Naive thymus-derived CD4-positive, alpha-beta T cell (primary cell): ENCODE data around the gene CCDC39. TPM values are rescaled to one million over a fixed set of nuclear protein-coding genes. Genes with fewer than 3 reads are reported as not detected.

Source experiments
- ATAC-seq: fragments of 150-1000 bp; cut with Tn5 transposase; 2 replicates; pipeline ENCODE4 v1.10.0; 2021; ENCODE audit warnings: mild to moderate bottlenecking, moderate library complexity
- CTCF ChIA-PET: fragments of 350-600 bp; sonication (Branson Sonifier 250); formaldehyde crosslinking; loops from one replicate; lab custom pipeline; 2021; ENCODE audit warnings: antibody characterized with exemption; lab: Charles Lee
- POLR2A ChIA-PET: fragments of 350-600 bp; sonication (Branson Sonifier 250); formaldehyde crosslinking; loops from one replicate; lab custom pipeline; 2021; ENCODE audit warnings: antibody characterized with exemption, inconsistent platforms; lab: Charles Lee
- DNase-seq, 9 donors: peaks; one replicate each; pipeline versions ENCODE4 v3.0.0 to v3.0.0-alpha.2; 2020 to 2022; ENCODE audit warnings: mixed read lengths in 1 of 9
- H3K27ac ChIP-seq: one replicate; pipeline ENCODE4 v1.7.0; 2013; ENCODE audit warnings: mild to moderate bottlenecking, low read depth, low read length, moderate library complexity
- H3K27me3 ChIP-seq, 2 donors: one replicate each; pipeline ENCODE4 v1.7.0; 2013; ENCODE audit warnings: low read length in 2 of 2, mild to moderate bottlenecking in 2 of 2, moderate library complexity in 2 of 2; ENCODE audit not compliant: control insufficient read depth in 2 of 2, insufficient read depth in 2 of 2
- H3K36me3 ChIP-seq, 3 experiments: 1 replicate in 2 of 3; 2 replicates in 1 of 3; pipeline ENCODE4 v1.7.0; 2013; ENCODE audit warnings: low read length in 3 of 3, mild to moderate bottlenecking in 3 of 3, moderate library complexity in 1 of 3; ENCODE audit not compliant: insufficient read depth in 3 of 3, control insufficient read depth in 2 of 3
- H3K4me1 ChIP-seq, 2 donors: one replicate each; pipeline ENCODE4 v1.7.0; 2013; ENCODE audit warnings: low read length in 2 of 2, mild to moderate bottlenecking in 2 of 2, moderate library complexity in 1 of 2; ENCODE audit not compliant: control insufficient read depth in 2 of 2, insufficient read depth in 2 of 2
- H3K4me3 ChIP-seq: 2 replicates; pipeline ENCODE4 v1.7.0; 2013; ENCODE audit warnings: mild to moderate bottlenecking, low read length
- H3K9me3 ChIP-seq, 3 experiments: 1 replicate in 2 of 3; 2 replicates in 1 of 3; pipeline ENCODE4 v1.7.0; 2013; ENCODE audit warnings: low read length in 3 of 3; ENCODE audit not compliant: control insufficient read depth in 2 of 3
- H3K27ac Mint-ChIP-seq, 9 donors: one replicate each; pipeline ENCODE4 v1.8.0; 2020 to 2022; ENCODE audit warnings: mixed read lengths in 9 of 9, mild to moderate bottlenecking in 8 of 9, moderate library complexity in 5 of 9, inconsistent platforms in 2 of 9
- H3K27me3 Mint-ChIP-seq, 5 donors: one replicate each; pipeline ENCODE4 v1.8.0; 2021 to 2022; ENCODE audit warnings: mixed read lengths in 5 of 5, mild to moderate bottlenecking in 1 of 5
- H3K36me3 Mint-ChIP-seq, 5 donors: one replicate each; pipeline ENCODE4 v1.8.0; 2020 to 2022; ENCODE audit warnings: mixed read lengths in 5 of 5, mild to moderate bottlenecking in 3 of 5, inconsistent platforms in 1 of 5
- H3K4me1 Mint-ChIP-seq, 7 donors: one replicate each; pipeline ENCODE4 v1.8.0; 2020 to 2022; ENCODE audit warnings: mixed read lengths in 7 of 7, mild to moderate bottlenecking in 3 of 7, inconsistent platforms in 1 of 7
- H3K4me3 Mint-ChIP-seq, 10 donors: one replicate each; pipeline ENCODE4 v1.8.0; 2020 to 2022; ENCODE audit warnings: mild to moderate bottlenecking in 10 of 10, mixed read lengths in 10 of 10, moderate library complexity in 6 of 10, inconsistent platforms in 2 of 10
- H3K9me3 Mint-ChIP-seq, 11 donors: one replicate each; pipeline ENCODE4 v1.8.0; 2020 to 2022; ENCODE audit warnings: mixed read lengths in 11 of 11, mild to moderate bottlenecking in 4 of 11, inconsistent platforms in 1 of 11, moderate library complexity in 1 of 11
- intact Hi-C, 2 donors: fragments of 100-400 bp; cut with micrococcal nuclease; formaldehyde crosslinking; loops; one replicate each; pipeline ENCODE4 v1.15.1; 2023
- polyA plus RNA-seq, 2 donors: library from polyadenylated mRNA; unstranded; fragments of 300-500 nt; fragmentation: Illumina TruSeq; gene quantifications; one replicate each; pipeline ENCODE4 v1.2.3, GENCODE V29; 2021
- total RNA-seq, 6 experiments: library from RNA in 5 of 6; stranded (reverse) in 5 of 6; gene quantifications; 1 replicate in 5 of 6; 2 replicates in 1 of 6; pipeline ENCODE4 v1.2.3 and lab custom pipeline; 2021 to 2026

Gene CCDC39
- total and polyA plus RNA-seq, 7 experiments from 2014 or later = not detected

- Histone ChIP-seq H3K4me3 (no peak overlapping the region), H3K27me3 (peaks cover 0 to 3% of the 10 kb centered on the region in 2 donors), H3K36me3 (no peaks in the 10 kb centered on the region), H3K9me3 (no peaks in the 10 kb centered on the region), H3K27ac (no peak overlapping the region), H3K4me1 (no peaks in the 10 kb centered on the region)
- Mint-ChIP-seq H3K4me1 (no peaks in the 10 kb centered on the region), H3K36me3 (no peaks in the 10 kb centered on the region), H3K4me3 (no peak overlapping the region), H3K27me3 (peaks cover 6 to 52% (median 44%) of the 10 kb centered on the region in 5 donors), H3K27ac (no peak overlapping the region), H3K9me3 (peaks cover 0 to 9% (median 0%) of the 10 kb centered on the region in 11 donors)
- DNase-seq (no peak), ATAC-seq (no peak)
- intact Hi-C loops = no loop called here
- ChIA-PET CTCF (no interaction called here), POLR2A (no interaction called here)
Observed at GRCh38 chr3:180698760-180699270, 19.5 kb upstream of the CCDC39 start.

GRCh38 chr3:180694321-180694720 lies 15.0 kb upstream of the CCDC39 start:
- Mint-ChIP-seq H3K9me3 (peaks cover 0 to 3% (median 0%) of the 10 kb centered on the region in 11 donors), H3K4me1 (no peaks in the 10 kb centered on the region), H3K27ac (no peak overlapping the region), H3K27me3 (peaks cover 6 to 40% (median 31%) of the 10 kb centered on the region in 5 donors), H3K4me3 (no peak overlapping the region), H3K36me3 (no peaks in the 10 kb centered on the region)
- CTCF ChIA-PET = no interaction called here
- intact Hi-C loops = no loop called here
- H3K27me3 ChIP-seq = peaks cover 0 to 6% of the 10 kb centered on the region in 2 donors
- ATAC-seq (no peak), DNase-seq (no peak)
- no peaks in the 10 kb centered on the region for H3K36me3 ChIP-seq
- no peak overlapping the region for H3K27ac ChIP-seq
- no peaks in the 10 kb centered on the region for H3K9me3 ChIP-seq
- POLR2A ChIA-PET = no interaction called here
- no peak overlapping the region for H3K4me3 ChIP-seq
- no peaks in the 10 kb centered on the region for H3K4me1 ChIP-seq

GRCh38 chr3:180693656-180694055 lies 14.4 kb upstream of the CCDC39 start:
- peaks cover 5 to 41% (median 31%) of the 10 kb centered on the region in 5 donors for H3K27me3 Mint-ChIP-seq
- H3K9me3 ChIP-seq = no peaks in the 10 kb centered on the region
- intact Hi-C loops = no loop called here
- no peaks in the 10 kb centered on the region for H3K36me3 Mint-ChIP-seq
- ATAC-seq = no peak
- H3K27ac Mint-ChIP-seq = no peak overlapping the region
- H3K9me3 Mint-ChIP-seq = peaks cover 0 to 2% (median 0%) of the 10 kb centered on the region in 11 donors
- no peaks in the 10 kb centered on the region for H3K4me1 ChIP-seq
- peaks cover 0 to 6% of the 10 kb centered on the region in 2 donors for H3K27me3 ChIP-seq
- no peak overlapping the region for H3K4me3 ChIP-seq
- no peak overlapping the region for H3K4me3 Mint-ChIP-seq
- ChIA-PET POLR2A (no interaction called here), CTCF (no interaction called here)
- no peak overlapping the region for H3K27ac ChIP-seq
- no peaks in the 10 kb centered on the region for H3K4me1 Mint-ChIP-seq
- H3K36me3 ChIP-seq = no peaks in the 10 kb centered on the region
- no peak for DNase-seq

DNA sequence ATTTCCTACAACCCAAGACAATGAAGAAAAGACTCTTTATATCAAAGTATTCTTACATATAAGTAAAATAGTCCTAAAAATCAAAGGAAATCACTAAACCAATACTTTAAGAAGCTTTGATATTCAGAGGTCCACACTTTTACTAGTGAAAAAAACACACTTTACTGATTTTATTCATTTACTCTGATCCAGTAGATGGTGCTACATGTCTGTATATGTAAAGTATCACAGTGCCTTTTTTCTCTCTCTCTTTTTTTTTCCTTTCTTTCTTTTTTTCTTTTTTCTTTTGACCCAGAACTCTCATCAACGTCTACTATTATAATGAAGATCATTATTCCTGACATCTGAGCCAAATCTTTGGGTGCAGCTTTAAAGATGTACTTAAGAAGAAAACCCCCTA lies 10.8 kb upstream of the CCDC39 start:
- intact Hi-C loops = no loop called here
- CTCF ChIA-PET = no interaction called here

GRCh38 chr3:180684807-180685206 lies 5.5 kb upstream of the CCDC39 start:
- no peak for ATAC-seq
- ChIA-PET CTCF (no interaction called here), POLR2A (no interaction called here)
- Mint-ChIP-seq H3K9me3 (peaks cover 0 to 2% (median 0%) of the 10 kb centered on the region in 11 donors), H3K4me3 (no peak overlapping the region), H3K36me3 (peaks cover 0 to 6% (median 0%) of the 10 kb centered on the region in 5 donors), H3K27ac (no peak overlapping the region), H3K27me3 (peaks cover 20 to 54% (median 45%) of the 10 kb centered on the region in 5 donors), H3K4me1 (peaks cover 3 to 5% (median 4%) of the 10 kb centered on the region in 7 donors)
- Histone ChIP-seq H3K4me3 (no peak overlapping the region), H3K4me1 (no peaks in the 10 kb centered on the region), H3K36me3 (no peaks in the 10 kb centered on the region), H3K27ac (no peak overlapping the region), H3K9me3 (no peaks in the 10 kb centered on the region), H3K27me3 (no peaks in the 10 kb centered on the region)
- intact Hi-C loops = loop anchor here (5.0 kb wide), 2 partner anchors 58 to 758 kb away; no protein-coding TSS in a partner anchor
- no peak for DNase-seq

More for the DNA sequence above, 10.8 kb upstream of the CCDC39 start:
- Histone ChIP-seq H3K27ac (no peak overlapping the region), H3K4me1 (no peaks in the 10 kb centered on the region), H3K9me3 (no peaks in the 10 kb centered on the region), H3K36me3 (no peaks in the 10 kb centered on the region), H3K4me3 (no peak overlapping the region), H3K27me3 (peaks cover 0 to 6% of the 10 kb centered on the region in 2 donors)
- Mint-ChIP-seq H3K36me3 (no peaks in the 10 kb centered on the region), H3K27ac (no peak overlapping the region), H3K4me3 (no peak overlapping the region), H3K27me3 (peaks cover 2 to 50% (median 40%) of the 10 kb centered on the region in 5 donors), H3K4me1 (no peaks in the 10 kb centered on the region), H3K9me3 (no peaks in the 10 kb centered on the region)
- POLR2A ChIA-PET = no interaction called here
- ATAC-seq (no peak), DNase-seq (no peak)

DNA sequence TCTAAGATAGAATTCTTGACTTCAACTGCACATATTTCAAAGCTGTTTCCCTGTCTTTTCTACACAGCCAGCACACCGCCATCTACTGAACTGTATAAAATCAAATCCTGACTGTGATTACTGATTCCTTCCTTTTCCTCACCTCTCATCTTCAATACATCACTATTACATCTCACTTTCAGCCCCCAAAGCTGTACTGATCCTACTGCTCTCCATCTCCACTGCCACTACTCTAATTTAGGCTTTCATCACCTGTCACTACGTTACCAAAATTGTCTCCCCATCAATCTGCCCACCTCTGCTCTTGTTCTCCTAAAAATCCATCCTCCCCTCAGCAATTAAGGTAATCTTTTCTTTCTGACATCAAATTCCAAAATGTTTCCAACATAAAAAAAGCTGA lies 4.5 kb upstream of the CCDC39 start:
- Histone ChIP-seq H3K36me3 (no peaks in the 10 kb centered on the region), H3K4me3 (no peak overlapping the region), H3K27me3 (no peaks in the 10 kb centered on the region), H3K4me1 (peaks cover 5 to 8% of the 10 kb centered on the region in 2 donors), H3K27ac (no peak overlapping the region), H3K9me3 (no peaks in the 10 kb centered on the region)
- Mint-ChIP-seq H3K4me1 (peaks cover 12 to 15% (median 14%) of the 10 kb centered on the region in 7 donors), H3K36me3 (peaks cover 0 to 6% (median 0%) of the 10 kb centered on the region in 5 donors), H3K4me3 (no peak overlapping the region), H3K27me3 (peaks cover 30 to 56% (median 48%) of the 10 kb centered on the region in 5 donors), H3K9me3 (peaks cover 0 to 2% (median 0%) of the 10 kb centered on the region in 11 donors), H3K27ac (no peak overlapping the region)
- ChIA-PET CTCF (no interaction called here), POLR2A (no interaction called here)
- ATAC-seq (no peak), DNase-seq (no peak)
- intact Hi-C loops = loop anchor here (5.0 kb wide), 2 partner anchors 57 to 757 kb away; no protein-coding TSS in a partner anchor

DNA sequence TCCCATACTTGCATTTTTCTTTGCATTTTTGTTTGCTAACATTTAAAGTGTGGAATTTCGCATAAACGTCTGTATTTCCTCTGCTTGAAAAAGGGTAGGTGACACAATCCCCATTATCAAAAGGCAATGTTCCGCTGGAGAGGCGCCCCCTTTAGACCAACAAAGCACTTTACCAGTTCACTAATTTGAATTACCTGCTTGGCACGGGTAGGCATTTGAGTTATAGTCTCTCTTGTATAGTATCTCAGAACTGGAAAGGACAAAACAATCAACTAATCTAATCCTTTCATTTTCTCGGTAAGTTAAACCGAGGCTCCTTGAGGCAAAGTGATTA lies 775 bp upstream of the CCDC39 start:
- CTCF ChIA-PET = interaction anchor here (0.5 kb wide), 1 partner anchor 1668 kb away, joined by 3 read pairs; no protein-coding TSS in a partner anchor
- intact Hi-C loops = loop anchor here (5.0 kb wide), 2 partner anchors 53 to 753 kb away; no protein-coding TSS in a partner anchor
- H3K4me3 ChIP-seq = peak overlapping the region; percentile 72

More for the DNA sequence above, 775 bp upstream of the CCDC39 start:
- Histone ChIP-seq H3K4me1 (peaks cover 9 to 12% of the 10 kb centered on the region in 2 donors), H3K36me3 (no peaks in the 10 kb centered on the region), H3K27ac (peak overlapping the region; percentile 49), H3K9me3 (no peaks in the 10 kb centered on the region), H3K27me3 (peaks cover 0 to 3% of the 10 kb centered on the region in 2 donors)
- Mint-ChIP-seq H3K9me3 (peaks cover 0 to 5% (median 0%) of the 10 kb centered on the region in 11 donors), H3K36me3 (peaks cover 0 to 6% (median 0%) of the 10 kb centered on the region in 5 donors), H3K27me3 (peaks cover 44 to 64% (median 54%) of the 10 kb centered on the region in 5 donors), H3K4me1 (peaks cover 14 to 25% (median 18%) of the 10 kb centered on the region in 7 donors), H3K27ac (peak overlapping the region in 7 of 9 donors; percentile 21 to 80 (median 75)), H3K4me3 (peak overlapping the region; percentile 84 to 94 (median 89))
- POLR2A ChIA-PET = no interaction called here
- DNase-seq (peak in 4 of 9 donors; percentile 21 to 41 (median 36)), ATAC-seq (peak; percentile 54)
